GM12873 (cell line): ENCODE measurements around the gene PLCB2.

Source experiments
- TF ChIP-seq, protein P1 (sequence below): IDR thresholded peaks from 2 replicates; pipeline ENCODE4 v1.5.1; 2012; ENCODE audit warnings: low read depth, mild to moderate bottlenecking, moderate library complexity, low read length, control low read depth; ENCODE audit not compliant: insufficient read depth; ENCODE audit errors: missing control alignments

Gene PLCB2

DNA sequence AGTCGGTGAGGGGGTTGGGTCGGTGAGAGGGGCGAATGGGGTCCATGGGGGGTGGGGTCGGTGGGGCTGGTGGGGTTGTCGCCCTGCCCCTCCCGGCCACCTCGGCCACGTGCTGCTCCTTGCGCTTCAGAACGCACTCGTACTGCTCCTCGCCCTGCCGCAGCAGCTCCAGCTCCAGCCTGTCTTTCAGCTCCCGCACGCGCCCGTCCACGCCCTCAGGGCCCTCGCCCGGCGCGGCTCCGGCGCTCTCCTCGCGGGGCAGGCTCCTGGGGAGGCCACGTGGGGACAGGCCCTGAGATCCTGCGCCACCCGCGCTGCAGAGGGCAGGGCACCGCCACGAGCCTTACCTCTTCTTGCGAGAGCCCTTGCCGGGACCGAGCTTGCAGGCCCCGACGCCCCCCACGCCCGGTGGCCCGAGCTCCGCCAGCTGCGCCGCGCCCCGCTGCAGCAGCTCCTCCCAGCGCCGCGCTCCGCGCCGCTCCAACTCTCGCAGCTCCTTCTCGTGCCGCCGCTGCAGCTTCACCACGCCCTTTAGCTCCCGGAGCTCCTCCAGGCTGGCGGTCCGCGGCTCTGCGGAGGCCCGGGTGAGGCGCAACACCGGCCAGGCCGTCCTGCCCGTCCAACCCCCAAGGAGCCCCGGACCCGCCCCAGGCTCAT is 16.7 kb downstream of the PLCB2 start:
- TF ChIP-seq, protein P1, sequence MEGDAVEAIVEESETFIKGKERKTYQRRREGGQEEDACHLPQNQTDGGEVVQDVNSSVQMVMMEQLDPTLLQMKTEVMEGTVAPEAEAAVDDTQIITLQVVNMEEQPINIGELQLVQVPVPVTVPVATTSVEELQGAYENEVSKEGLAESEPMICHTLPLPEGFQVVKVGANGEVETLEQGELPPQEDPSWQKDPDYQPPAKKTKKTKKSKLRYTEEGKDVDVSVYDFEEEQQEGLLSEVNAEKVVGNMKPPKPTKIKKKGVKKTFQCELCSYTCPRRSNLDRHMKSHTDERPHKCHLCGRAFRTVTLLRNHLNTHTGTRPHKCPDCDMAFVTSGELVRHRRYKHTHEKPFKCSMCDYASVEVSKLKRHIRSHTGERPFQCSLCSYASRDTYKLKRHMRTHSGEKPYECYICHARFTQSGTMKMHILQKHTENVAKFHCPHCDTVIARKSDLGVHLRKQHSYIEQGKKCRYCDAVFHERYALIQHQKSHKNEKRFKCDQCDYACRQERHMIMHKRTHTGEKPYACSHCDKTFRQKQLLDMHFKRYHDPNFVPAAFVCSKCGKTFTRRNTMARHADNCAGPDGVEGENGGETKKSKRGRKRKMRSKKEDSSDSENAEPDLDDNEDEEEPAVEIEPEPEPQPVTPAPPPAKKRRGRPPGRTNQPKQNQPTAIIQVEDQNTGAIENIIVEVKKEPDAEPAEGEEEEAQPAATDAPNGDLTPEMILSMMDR, result no peak

DNA sequence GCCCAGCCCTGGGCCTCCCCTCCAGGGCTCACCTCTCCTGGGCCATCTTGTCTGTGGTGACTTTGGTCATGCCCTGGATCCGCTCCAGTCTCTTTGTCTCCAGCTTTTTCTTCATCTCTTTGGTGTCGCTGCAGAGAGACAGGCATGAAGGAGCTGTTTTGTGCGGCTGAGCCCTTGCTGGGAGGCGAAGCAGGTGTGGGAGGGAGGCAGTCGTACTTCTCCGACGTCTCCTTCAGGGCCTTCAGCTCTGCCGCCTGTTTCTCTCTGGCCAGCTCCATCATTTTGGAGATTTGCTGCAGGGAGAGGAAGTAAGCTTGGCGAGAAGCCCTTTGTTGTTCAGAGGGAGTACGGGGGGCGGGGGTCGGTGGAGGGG is 17.2 kb downstream of the PLCB2 start:
- TF ChIP-seq, protein P1, result no peak

DNA sequence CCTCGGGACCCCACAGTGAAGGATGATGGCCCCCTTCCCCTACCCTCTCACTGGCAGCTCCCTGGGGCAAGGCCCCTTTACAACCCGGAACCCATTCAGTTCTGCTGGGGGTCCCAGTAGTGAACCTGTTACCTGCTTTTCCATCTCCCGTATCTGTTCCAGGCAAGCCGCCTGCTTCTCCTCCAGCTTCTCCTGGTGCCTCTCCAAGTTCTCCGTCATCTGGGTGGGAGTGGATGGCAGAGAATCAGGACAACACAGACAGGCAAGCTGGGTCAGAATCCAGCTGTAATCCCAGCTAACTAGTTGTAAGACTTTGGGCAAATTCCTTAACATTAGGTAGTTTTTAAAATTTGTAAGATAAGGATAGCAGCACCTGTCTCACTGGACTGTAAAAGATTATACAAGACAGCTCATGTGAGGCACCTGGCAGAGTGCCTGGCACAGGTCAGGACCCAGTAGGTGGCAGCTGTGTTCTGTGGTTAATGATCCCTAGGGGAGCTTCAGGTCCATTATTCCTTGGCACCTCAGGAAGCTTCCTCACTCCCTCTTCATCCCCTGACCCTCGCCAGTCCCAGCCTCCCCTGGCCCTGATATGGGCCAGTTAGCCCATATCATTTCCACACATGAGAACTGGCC is 18.5 kb downstream of the PLCB2 start:
- TF ChIP-seq, protein P1, result no peak

DNA sequence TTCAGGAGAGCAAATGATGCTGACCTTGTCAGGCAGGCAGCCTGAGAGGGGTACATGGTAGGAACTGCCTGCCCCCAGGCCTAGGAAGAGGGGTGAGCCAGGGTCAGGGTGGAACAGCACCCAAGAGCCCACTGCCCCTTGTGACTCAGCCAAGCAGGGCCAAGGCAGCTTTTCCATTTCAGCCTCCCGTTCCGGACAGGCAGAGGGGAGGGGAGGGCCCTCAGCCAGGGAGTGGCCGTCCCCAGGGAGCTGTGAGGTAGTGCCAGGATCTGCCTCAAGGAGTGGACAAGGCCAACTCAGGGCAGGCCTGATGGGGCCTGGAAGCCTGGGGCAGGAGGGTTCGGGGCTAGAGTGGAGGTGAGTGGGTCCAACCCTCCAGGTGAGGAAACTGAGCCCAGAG is 19.8 kb downstream of the PLCB2 start:
- TF ChIP-seq, protein P1, result no peak

DNA sequence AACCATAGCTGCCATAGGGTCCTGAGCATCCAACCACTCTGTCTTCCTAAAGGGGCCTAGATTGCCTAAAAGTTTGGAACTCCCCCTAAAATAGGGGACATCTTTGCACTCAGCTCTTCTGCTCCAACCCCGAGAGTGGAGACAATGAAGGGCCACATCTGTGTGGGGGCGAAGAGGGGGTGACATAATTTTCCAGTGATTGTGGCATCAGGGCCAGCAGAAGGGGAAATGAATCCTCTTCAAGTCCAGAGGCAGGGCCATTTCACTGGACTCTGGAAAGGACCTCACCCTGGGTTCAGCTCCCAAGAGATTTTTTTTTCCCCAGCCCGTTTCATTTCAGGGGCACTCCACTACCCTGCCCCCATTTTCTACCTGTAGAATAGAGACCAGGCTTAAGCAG is 20.2 kb downstream of the PLCB2 start:
- TF ChIP-seq, protein P1, result no peak

DNA sequence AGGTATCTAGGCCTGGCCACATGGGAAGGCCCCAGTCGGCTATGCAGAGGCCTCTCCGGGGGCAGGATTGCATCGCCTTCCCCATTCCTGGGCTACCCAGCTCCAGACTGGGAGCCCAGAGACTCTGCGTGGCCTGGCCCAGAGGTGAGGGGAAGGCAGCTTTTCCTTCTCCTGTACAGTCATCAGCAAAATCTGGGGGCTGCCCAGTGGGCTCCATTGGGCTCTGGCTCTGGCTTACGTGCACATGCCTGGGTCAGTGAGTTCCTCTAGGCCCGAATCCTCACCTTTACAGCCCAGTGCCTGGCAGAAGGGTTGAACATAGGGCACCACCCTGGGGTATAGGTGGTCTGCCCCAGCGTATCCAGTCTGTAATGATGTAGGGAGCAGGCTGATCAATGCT is 20.9 kb downstream of the PLCB2 start:
- TF ChIP-seq, protein P1, result no peak

DNA sequence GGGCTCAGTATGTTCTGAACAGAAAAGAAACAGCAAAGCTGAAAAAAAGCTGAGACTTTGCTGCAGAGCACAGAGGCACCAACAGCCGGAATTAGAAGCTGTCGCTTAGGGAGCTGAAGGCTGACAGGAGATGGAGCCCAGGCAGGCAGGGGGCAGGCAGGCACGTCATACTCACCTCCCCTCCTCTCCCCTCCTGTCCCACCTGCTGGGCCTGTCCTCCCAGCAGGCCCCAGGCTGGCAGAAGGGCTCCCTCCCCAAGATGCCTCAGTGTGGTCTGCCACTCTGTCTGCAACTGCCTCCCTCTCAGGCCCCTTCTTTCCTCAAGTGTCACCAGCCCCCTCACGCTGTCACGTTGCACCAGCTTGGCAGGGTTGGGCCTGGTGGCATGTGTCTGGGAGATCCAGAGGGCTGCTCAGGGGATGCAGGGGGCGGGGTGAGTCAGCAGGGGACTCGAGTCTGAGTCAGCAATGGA is 21.6 kb downstream of the PLCB2 start:
- TF ChIP-seq, protein P1, result no peak
